HepG2 (cell line): Measurements from ENCODE around the gene ZNF451. TPM values are rescaled to one million over a fixed set of nuclear protein-coding genes. Genes with fewer than 3 reads are reported as not detected.

Experiments used
- CHD2 ChIP-seq: IDR thresholded peaks from 2 replicates; pipeline ENCODE4 v1.6.1; 2011; ENCODE audit warnings: low read depth, low read length, improper control_type of control experiment
- ELF1 ChIP-seq: sonication (generic); formaldehyde crosslinking; IDR thresholded peaks from 2 replicates; pipeline ENCODE4 v1.4.0; 2020; ENCODE audit warnings: missing genetic modification reagents
- KAT8 ChIP-seq: IDR thresholded peaks from 2 replicates; pipeline ENCODE4 v1.6.1; 2016; ENCODE audit warnings: missing genetic modification reagents, missing compliant biosample characterization
- KDM2A ChIP-seq: sonication (generic); formaldehyde crosslinking; IDR thresholded peaks from 2 replicates; pipeline ENCODE4 v1.4.0; 2020; ENCODE audit warnings: low read depth, missing genetic modification reagents, borderline replicate concordance
- KMT2A ChIP-seq: sonication (generic); formaldehyde crosslinking; IDR thresholded peaks from 2 replicates; pipeline ENCODE4 v1.4.0; 2020; ENCODE audit warnings: missing genetic modification reagents
- NFAT5 ChIP-seq: sonication (generic); formaldehyde crosslinking; IDR thresholded peaks from 2 replicates; pipeline ENCODE4 v1.4.0; 2020; ENCODE audit warnings: missing genetic modification reagents
- NFKB2 ChIP-seq: sonication (generic); formaldehyde crosslinking; IDR thresholded peaks from 2 replicates; pipeline ENCODE4 v1.4.0; 2020; ENCODE audit warnings: missing genetic modification reagents, borderline replicate concordance
- PHF8 ChIP-seq: sonication (generic); formaldehyde crosslinking; IDR thresholded peaks from 2 replicates; pipeline ENCODE4 v1.5.0; 2020; ENCODE audit warnings: missing genetic modification reagents
- SNAPC4 ChIP-seq: sonication (generic); formaldehyde crosslinking; IDR thresholded peaks from 2 replicates; pipeline ENCODE4 v1.4.0; 2020; ENCODE audit warnings: mild to moderate bottlenecking, missing genetic modification reagents
- TGIF2 ChIP-seq: IDR thresholded peaks from 2 replicates; pipeline ENCODE4 v1.6.1; 2016; ENCODE audit warnings: control low read depth, missing compliant biosample characterization
- ZBTB20 ChIP-seq: sonication (generic); formaldehyde crosslinking; IDR thresholded peaks from 2 replicates; pipeline ENCODE4 v1.8.1; 2023; ENCODE audit warnings: missing genetic modification reagents, low read depth, mild to moderate bottlenecking, borderline replicate concordance
- ZNF124 ChIP-seq: sonication (generic); formaldehyde crosslinking; IDR thresholded peaks from 2 replicates; pipeline ENCODE4 v1.4.0; 2020; ENCODE audit warnings: missing genetic modification reagents
- ZNF205 ChIP-seq: IDR thresholded peaks from 2 replicates; pipeline ENCODE4 v1.6.1; 2018; ENCODE audit warnings: missing biosample characterization, missing genetic modification reagents
- ZNF317 ChIP-seq: sonication (generic); formaldehyde crosslinking; IDR thresholded peaks from 2 replicates; pipeline ENCODE4 v1.5.0; 2020; ENCODE audit warnings: mild to moderate bottlenecking, missing genetic modification reagents
- ZNF563 ChIP-seq: sonication (generic); formaldehyde crosslinking; IDR thresholded peaks from 2 replicates; pipeline ENCODE4 v1.8.0; 2022; ENCODE audit warnings: mild to moderate bottlenecking, moderate library complexity, missing genetic modification reagents
- ZNF615 ChIP-seq: sonication (generic); formaldehyde crosslinking; IDR thresholded peaks from 2 replicates; pipeline ENCODE4 v1.5.0; 2020; ENCODE audit warnings: mild to moderate bottlenecking, missing genetic modification reagents, borderline replicate concordance
- ZNF879 ChIP-seq: sonication (generic); formaldehyde crosslinking; IDR thresholded peaks from 2 replicates; pipeline ENCODE4 v1.8.1; 2023; ENCODE audit warnings: missing genetic modification reagents
- polyA plus RNA-seq, 8 experiments: library from polyadenylated mRNA; depleted of rRNA in 3 of 8; stranded (reverse) in 7 of 8; unstranded in 1 of 8; fragments of >200 nt; fragmentation: Illumina TruSeq in 4 of 8; extraction: Trizol in 4 of 8; gene quantifications; 2 replicates each; pipeline versions ENCODE4 v1.2.1 to v1.2.3, GENCODE V29; 2011 to 2016; ENCODE audit warnings: low read depth in 4 of 8, missing spikeins in 1 of 8, mixed read lengths in 1 of 8; ENCODE audit not compliant: insufficient read depth in 1 of 8
- total RNA-seq, 5 experiments: library from RNA; depleted of rRNA; stranded (reverse); fragments of >200 nt; fragmentation: Illumina TruSeq; extraction: Trizol; gene quantifications; 2 replicates each; pipeline ENCODE4 v1.2.3, GENCODE V29; 2016; ENCODE audit warnings: low read depth in 1 of 5

Gene ZNF451
- total and polyA plus RNA-seq, 2 of the 13 experiments (the other 11 are each of a cell fraction or from before 2014, with no cell fraction given) = 32.1 to 65.7 TPM

DNA sequence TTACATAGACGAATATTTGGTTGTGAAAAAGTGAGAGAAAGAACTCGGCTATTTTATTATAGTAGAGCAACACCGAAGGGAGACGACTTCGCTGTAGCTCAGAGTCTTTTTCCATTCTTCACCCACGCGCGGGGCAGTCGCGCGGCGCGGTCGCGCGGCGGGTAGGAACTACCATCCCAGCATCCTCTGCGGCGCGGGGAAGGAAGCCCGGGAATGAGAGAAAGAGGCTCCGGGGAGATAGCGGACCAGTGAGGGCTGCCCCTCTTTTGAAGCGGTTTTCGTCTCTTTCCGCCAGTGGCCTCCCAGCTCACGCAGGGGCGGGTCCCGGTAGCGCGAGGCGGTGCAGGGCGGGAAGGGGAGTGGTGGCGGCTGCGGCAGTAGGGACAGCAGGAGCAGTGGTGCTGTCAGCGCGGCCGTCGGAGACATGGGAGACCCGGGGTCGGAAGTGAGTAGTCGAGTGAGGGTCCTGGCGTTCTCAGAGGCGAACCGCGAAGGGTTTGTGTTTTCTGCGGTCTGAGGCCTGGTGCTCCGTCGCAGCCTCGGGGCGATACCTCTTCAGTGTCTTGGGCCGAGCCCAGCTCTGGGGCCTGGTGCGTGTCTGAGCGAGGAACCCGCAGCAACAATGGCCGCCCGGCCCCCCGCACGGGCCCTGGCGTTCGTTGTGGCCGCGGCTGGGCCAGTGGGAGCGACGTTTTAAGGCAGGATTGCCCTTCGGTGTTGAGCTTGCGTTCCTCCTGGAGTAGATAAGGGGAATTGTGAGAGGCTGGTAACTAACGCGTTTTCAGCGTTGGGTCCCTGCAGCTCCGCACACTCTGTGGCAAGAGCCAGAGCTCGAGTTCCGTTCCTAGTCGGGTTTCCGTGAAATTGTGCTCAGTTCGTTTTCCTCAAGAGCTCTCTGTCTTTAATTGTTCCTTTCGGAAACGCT, 43.4 kb upstream of the ZNF451 start, which contains the start of gene KIAA1586 (continued):
- TF ChIP-seq PHF8 (CRISPR knock-in tag) (peak; percentile 82), KMT2A (peak; percentile 90), ZBTB20 (CRISPR knock-in tag) (peak; percentile 60; the same call in 1 of the 2 replicates), TGIF2 (CRISPR knock-in tag) (peak; percentile 68; the same call in 1 of the 2 replicates), ZNF615 (0 out of 2 replicates have a peak, but pooled peaks have one; percentile 66), ZNF124 (CRISPR knock-in tag) (peak; percentile 49; the same call in 1 of the 2 replicates), CHD2 (peak; percentile 80), ZNF317 (peak; percentile 46; the same call in 1 of the 2 replicates), ZNF879 (CRISPR knock-in tag) (0 out of 2 replicates have a peak, but pooled peaks have one; percentile 48), ELF1 (CRISPR knock-in tag) (peak; percentile 84), SNAPC4 (peak; percentile 66; the same call in 1 of the 2 replicates), KAT8 (peak; percentile 87), KDM2A (CRISPR knock-in tag) (peak; percentile 90), ZNF563 (CRISPR knock-in tag) (peak; percentile 93), ZNF205 (CRISPR knock-in tag) (peak; percentile 41; the same call in 1 of the 2 replicates), NFAT5 (CRISPR knock-in tag) (peak; percentile 91; the same call in 1 of the 2 replicates), NFKB2 (CRISPR knock-in tag) (peak; percentile 75; the same call in 1 of the 2 replicates)
